ENCODE measurements around the gene RGS1. TPM values are rescaled to one million over a fixed set of nuclear protein-coding genes. Genes with fewer than 3 reads are reported as not detected.
"Not testable (repeated sequence)": the region's sequence is repeated elsewhere in the genome, so short reads cannot be mapped to it uniquely, and the experiment has no call there.

The RGS1 gene, protein sequence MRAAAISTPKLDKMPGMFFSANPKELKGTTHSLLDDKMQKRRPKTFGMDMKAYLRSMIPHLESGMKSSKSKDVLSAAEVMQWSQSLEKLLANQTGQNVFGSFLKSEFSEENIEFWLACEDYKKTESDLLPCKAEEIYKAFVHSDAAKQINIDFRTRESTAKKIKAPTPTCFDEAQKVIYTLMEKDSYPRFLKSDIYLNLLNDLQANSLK
- 35.9 TPM for total RNA-seq
- long read RNA-seq, transcript RGS1-201 (5 exons, 1,405 nt), result major isoform, 7 of 10 reads
- long read RNA-seq, partial matches to known transcripts, result 2 of 10 reads
- long read RNA-seq, other reads (novel, unspliced or antisense), result 1 of 10 reads

DNA sequence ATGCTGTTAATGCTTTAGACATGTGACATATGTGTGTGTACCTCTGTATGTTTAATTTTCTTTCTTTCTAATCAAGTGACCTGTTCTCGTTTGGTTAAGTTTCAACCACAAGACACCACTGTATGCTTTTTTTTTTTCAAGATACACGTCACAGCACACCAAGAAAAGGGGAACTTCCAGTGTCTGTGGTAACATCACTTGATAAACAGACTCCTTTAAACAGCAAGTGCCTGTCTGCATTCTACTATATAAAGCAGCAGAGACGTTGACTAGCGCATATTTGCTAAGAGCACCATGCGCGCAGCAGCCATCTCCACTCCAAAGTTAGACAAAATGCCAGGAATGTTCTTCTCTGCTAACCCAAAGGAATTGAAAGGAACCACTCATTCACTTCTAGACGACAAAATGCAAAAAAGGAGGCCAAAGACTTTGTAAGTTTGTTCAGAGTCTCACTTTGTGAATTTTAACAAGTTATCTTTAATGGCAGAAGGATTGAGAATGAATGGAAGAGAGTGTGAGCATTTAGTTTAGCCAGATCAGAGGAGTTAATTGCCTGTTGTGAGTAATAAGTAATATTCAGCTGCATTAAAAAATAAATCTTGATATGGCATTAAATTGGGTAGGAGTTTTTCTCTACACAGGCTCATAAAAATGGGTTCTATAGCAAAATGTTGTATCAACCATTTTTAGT lies at the start of gene RGS1:
Gene RGS1, plus strand, starts transcription at position 275 of the 691 bp plus-strand sequence. Its CDS starts 20 bp downstream, at position 295.
- DNase-seq (ENCODE audit: low spot score), result no peak

DNA sequence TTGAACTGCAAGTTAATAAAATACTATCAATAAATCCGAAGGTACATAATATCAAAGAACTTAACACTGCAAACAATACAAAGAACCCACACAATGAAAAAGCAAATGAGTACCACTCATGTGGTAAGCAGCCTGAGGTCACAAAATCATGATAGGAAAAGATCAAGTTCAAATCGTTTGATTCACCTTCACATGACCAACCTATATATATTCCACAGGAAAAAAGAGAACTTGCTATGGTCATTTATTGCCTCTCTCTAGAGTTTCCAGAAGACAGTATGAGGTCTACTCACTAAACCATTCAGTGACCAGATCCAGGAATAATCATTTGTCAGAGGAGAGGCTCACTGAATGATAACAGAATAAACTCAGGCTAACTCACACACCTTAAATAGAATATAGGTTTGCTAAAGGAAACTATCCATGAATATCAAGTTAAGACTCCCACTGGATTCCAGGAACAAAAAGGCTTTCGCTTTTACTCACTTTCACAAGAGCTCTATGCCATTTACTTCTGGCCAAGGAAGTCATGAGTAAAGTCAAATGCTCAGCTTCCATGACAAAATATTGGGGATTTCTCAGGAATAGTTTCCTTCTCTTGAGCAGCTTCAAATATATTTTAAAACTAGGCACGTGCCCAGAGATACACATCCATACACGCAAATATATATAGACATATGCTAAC lies 48.3 kb upstream of the RGS1 start:
- DNase-seq (ENCODE audit: low spot score), result no peak

DNA sequence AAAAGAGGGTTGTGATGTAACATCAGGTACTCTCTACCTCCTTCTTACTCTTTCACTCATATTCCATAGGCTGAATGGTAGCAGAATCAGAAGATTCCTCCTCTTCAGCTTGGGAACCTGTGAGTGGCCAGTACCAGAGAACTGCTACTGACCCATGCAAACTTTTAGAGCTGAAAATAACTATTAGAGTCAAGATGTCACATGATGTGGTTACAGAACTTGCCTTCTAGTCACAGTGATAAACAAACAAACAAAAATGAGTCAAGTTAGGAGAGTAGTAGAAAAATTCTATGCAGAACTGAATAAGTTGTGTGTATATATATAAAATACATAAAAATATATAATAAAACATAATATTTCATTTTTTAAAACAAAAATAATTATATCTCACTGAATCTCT lies 47.6 kb upstream of the RGS1 start:
- no peak for DNase-seq (ENCODE audit: low spot score)

DNA sequence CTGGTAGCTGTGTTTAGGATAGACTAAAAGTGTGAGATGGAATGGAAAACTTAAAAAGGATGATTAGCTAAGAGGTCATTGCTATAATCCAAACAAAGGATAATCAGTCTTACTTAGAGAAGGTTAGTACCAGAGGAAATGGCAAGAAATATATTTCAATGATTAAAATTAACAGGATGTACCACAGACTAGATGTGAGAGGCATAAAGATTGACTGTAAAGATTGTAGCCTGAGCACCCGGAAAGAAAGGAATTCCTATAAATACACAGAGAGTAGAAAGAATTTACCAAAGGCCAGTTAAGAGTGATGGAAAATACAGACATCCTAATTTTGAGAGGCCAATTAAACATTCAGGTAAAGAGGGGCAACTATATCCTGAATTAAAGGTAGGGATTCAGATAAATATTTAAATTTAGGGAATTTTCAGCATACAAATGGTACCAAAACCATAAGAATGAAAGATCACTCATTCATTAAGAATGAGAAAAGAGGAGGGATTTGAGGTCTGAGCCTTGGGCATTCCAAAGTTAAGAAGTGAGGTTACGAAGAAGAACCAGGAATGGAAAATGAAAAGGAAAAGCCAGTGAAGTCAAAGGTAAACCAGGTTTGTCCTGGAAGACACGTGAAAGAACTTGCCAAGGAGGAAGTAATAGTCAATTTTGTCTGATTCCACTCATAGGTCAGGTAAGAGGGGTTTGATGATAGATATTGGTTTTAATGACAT lies 46.4 kb upstream of the RGS1 start:
- DNase-seq (ENCODE audit: low spot score), result no peak

DNA sequence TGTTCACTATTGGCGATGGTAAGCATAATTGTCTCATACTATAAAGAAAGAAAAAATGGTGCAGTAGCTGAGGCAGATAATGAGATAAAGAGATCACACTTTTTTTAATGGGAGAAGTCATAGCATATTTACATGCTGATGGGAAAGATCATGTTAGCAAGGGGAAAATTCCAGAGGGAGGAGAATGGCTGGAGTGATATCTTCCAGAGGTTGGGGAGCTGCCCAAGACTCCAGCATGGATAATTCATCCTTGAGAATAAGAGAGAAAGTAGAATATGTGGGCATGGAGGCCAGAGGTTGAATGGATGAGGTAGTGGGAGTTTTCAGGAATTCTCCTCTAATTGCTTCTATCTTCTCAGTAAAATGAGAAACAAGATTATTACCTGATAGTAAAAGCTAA lies 45.8 kb upstream of the RGS1 start:
- no peak for DNase-seq (ENCODE audit: low spot score)

DNA sequence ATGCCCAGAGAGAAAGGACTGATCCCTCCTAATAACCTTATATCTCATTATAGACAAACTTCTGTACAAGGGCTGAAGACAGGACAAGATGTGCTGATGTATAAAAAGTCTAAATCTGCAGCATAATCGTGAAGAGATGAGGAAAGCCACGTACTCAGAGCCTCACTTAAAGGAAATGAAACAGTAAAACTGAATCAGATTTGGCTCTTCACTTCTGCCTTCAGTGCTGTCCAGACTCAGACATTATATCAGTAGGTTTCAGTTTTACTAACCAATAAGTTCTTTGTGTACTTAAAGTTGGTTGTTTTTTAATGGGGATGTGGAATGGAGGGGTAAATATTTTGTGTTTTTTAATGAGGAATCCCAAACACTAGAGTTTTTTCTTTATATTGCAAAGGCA lies 45.3 kb upstream of the RGS1 start:
- DNase-seq (ENCODE audit: low spot score), result no peak

DNA sequence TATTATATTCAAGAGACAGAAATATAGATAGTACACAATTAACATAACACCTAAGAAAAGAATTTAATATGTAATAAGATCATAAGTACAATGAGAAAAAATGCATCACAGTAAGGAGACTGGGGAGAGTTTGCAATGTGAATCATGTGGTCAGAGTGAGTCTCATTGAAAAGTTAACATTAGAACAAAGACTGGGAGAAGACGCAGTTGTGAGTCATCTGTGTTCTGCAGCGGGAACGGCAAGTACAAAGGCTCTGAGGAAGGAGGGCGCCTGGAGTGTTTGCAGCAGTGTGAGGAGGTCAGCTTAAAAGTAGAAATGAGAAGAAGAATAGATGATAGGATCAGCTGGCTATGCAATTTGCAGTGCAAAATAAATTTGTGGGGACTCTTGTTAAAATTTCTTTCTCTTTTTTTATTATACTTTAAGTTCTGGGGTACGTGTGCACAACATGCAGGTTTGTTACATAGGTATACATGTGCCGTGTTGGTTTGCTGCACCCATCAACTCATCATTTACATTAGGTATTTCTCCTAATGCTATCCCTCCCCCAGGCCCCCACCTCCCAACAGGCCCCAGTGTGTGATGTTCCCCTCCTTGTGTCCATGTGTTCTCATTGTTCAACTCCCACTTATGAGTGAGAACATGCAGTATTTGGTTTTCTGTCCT lies 44.4 kb upstream of the RGS1 start:
- DNase-seq (ENCODE audit: low spot score), result not testable (repeated sequence)

DNA sequence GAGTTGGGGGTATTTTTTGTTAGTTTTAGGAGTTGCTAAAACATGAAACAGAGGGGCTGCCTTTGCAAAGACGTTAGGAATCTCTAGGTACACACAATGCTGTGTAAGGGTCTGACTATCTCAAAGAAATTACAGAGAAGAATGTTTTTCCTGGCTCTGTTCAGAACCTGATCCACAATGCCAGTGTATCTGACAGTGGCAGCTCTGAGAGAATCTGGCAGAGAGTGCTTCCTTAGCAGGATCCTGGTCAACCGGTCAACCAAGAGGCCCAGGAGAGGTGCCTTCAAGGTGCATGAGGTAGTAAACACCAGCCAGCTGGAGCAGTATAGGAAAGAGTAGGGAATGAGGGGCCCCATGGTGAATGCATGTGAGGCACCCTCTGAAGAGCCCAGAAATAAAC lies 40.9 kb upstream of the RGS1 start:
- no peak for DNase-seq (ENCODE audit: low spot score)

DNA sequence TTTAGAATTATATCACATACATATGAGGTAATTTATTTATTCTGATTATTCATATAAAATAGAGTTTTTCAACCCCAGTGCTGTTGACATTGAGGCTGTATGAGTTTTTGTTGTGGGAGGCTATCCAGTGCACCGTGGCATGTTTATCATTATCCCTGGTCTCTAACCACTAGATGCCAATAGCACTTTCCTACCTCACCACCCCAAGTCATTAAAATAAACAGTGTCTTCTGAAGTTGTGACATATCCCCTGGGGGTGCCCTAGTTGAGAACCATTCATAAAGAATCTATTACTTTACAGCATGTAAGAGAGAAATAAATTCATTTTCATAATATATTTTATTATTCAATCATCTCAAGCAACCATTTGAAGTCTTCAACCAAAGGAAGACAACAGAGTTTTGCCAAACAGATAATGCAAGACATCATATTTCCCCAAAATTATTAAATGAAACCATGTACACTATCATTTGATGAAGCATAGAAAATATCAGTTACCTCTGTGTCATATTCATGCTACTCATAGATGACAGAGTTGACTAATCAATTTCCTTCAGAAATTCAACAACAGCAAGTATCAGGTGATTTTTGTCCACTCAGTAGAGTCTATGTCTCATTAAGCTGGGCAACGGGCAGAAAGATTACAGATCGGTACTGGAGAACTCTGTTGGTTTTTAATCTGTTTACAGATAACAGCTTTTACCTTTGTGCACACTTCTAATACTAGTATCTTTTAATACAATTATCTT lies 39.5 kb upstream of the RGS1 start:
- DNase-seq (ENCODE audit: low spot score), result no peak

DNA sequence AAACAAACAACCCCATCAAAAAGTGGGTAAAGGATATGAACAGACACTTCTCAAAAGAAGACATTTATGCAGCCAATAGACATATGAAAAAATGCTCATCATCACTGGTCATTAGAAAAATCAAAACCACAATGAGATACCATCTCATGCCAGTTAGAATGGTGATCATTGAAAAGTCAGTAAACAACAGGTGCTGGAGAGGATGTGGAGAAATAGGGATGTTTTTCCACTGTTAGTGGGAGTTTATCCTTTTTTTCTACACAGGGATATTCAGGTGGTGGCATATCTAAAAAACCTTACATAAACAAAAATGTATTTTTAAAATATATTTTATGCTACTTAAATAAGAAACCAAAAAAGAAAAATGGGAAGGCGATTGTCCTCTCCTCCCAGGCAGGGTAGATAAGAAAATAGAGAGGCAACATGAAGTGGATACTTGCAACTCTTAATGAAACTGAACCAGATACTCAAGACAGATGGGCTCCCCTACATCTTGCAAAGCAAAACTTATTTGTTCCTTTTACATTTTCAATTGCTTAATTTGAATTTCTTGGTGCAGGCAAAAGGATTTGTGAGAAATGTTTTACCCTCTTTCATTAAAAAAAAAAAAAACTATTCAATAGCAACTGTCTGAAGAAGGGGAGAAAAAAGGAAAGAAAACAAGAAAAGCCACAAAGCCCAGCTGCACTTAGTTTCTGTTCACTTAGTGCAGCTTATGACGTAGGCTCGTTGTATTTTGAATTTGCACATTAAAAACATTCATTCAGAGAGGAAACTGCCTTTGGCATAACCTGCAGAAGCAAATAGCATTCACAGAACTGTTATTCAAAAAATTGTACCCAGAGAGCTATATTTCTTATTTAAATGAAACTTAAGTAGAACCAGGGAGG lies 36.9 kb upstream of the RGS1 start:
- DNase-seq (ENCODE audit: low spot score), result no peak

DNA sequence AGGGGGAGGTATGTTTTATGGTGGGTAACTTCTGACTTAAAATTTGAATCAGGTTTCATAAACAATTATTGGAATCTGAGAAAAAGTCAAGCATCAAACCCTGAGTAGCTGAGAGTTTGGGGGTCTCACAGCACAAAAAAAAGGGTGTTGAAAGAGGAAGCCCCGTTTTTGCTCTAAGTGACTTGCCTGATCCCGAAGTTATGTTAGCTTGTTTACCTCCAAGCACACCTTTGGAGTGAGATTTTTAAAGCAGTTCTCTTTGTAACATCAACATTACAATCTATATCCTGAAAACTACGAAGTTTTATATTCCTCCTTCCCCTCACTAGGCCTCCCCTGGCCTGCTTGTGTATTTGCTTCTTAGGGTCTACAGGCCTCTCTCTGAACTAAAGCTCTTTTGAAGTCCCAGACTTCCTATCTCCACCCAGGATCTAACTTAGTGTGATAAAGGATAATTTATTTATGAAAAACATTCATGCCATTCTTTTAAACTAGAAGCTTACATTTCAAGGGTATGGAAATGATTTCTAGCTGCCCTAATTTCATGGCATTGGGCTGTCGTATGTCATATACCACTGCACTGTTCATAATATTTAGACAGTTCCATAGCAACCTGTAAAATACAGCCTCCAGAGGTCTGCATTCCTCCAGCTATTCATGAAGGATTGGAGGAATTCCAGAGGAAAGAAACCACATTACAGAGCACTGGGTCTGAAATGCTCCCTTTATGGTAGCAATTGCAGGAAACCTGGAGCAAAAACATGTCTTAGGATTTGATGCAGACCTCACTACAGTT lies 36.1 kb upstream of the RGS1 start:
- no peak for DNase-seq (ENCODE audit: low spot score)

DNA sequence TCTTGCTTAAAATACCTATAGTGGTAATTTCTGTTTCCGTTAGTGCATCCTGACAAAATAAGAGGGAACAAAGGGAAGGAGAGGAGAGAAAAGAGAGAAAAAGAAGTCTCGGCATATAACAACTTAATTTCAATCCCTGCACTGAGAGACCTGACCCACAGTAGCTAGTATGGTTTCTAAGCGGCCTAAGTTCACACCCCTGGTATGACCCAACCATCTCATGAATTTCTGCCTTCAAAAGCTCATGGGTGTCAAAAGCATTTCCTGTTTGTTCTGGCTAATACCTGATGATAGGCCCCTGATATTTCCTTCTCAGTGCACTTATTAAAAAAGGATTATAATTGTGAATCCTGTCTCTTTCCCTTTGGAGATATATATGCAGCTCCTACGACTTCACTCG lies 32.1 kb upstream of the RGS1 start:
- DNase-seq (ENCODE audit: low spot score), result no peak

DNA sequence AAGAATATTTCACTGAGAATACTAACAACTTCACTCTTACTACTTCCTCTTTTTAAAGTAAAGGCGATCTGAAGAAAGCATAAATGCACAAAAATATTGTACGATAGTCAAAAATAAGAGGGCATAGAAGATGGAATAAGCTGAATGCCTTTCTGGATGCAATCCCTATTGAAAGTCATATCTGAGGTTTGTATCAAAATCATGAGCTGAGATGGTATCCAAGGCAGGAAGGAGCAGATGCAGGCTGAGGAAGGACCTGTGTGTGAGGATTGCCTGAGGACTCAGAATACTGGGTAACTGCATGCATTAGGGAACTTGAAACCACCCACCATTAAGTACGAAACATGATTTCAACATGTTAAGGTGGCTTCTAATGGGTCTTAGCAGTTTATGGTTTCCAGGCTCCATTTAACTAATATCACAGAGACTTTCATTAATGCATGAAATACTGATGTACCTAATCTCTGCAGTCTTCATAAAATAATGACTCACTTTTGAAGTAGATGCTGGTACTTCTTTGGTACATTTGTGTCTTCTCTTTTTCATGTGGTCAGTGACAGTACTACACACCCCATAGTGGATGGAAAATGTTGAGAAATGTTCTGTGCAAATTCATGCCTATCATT lies 29.6 kb upstream of the RGS1 start:
- DNase-seq (ENCODE audit: low spot score), result no peak

DNA sequence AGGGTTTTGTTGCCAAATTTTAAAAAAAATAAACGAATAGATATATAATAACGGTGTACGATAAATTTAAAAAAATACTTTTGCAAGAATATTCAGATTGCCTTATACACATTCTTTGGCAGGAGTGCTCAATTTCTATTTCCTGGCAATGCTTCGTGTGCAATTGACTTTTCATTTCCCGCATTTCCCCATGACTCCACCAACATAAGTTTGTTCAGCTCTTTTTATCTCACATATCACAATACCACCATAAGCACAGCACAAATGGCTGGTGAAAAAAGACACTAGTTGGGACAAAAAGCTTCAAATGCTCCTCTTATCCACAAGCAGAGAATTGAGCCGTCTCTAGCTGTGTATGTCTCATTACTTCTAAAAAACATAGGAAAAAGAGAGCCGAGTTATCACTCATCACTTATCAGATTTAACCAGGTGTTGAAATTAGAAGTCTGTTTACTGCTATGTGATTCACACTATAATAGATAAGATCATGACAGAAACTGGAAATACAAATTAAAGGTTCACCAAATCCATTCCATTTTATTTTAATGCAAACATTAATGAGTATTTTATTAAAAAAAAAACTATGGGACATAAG lies 28.9 kb upstream of the RGS1 start:
- DNase-seq (ENCODE audit: low spot score), result no peak

DNA sequence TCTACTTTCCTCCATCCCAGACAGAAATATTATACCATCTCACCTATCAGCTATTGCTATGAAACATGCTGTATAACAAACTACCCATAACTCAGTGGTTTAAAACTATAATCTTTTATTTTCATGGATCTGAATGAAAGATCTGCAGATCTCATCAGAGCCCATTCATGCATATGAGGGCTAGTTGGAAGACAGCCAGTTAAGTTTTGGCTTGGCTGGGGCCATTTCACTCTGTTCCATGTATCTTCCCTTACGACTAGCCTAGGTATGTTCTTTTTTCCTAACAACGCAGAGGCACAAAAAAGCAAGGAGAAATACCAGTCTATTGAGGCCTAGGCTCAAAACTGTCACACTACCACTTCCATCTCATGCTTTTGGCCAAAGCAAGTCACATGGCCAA lies 28.1 kb upstream of the RGS1 start:
- no peak for DNase-seq (ENCODE audit: low spot score)

DNA sequence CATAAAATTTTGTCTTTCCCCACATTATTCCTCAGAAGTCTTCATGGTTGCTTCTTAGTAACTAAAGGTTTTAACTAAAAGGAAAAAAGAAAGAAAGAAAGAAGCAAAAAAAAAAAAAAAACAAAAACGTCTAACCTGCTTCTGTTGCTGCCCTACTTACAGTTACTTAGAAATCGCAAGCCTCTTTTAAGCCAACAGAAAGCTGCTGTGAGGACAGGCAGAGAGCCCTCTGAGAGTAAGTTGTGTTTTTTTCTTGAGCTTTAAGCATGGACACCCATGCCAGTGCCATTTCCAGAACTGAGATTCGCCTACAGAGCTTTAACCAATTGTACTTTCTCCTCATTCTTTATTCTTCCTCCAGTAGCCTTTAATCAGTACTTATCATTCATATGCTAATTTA lies 25.6 kb upstream of the RGS1 start:
- DNase-seq (ENCODE audit: low spot score), result no peak

DNA sequence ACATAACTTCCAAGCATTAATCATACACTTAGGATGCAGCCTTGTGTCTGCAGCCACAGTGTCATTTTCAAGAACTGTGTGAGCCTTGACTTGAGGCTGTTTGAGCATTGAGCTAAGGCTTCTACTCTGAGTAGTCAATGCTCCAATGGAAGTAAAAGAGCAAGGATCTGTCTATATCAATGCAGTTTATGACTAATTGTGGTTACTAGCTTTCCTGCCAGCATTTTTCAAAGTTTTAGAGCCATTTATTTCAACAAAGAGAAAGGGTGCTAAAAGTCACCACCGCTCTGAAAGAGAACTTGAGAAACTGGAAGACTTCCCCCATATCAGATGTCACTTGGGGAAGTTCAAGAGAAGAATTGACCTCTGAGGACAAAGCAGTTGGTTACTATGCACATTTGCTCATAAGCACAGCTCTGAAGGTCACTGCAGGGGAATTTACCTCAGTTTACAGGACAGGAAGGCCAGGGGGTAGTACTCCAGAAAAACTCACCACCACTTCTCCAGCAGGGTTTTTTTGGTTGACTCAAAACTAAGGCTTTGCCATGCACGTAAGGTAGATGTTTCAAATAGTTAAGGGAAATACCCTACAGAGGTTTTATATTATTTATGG lies 24.5 kb upstream of the RGS1 start:
- DNase-seq (ENCODE audit: low spot score), result no peak

Data from mesenteric fat pad (tissue), 1 donor.